ENCODE data around the gene HIC1.

HIC1 gene, protein sequence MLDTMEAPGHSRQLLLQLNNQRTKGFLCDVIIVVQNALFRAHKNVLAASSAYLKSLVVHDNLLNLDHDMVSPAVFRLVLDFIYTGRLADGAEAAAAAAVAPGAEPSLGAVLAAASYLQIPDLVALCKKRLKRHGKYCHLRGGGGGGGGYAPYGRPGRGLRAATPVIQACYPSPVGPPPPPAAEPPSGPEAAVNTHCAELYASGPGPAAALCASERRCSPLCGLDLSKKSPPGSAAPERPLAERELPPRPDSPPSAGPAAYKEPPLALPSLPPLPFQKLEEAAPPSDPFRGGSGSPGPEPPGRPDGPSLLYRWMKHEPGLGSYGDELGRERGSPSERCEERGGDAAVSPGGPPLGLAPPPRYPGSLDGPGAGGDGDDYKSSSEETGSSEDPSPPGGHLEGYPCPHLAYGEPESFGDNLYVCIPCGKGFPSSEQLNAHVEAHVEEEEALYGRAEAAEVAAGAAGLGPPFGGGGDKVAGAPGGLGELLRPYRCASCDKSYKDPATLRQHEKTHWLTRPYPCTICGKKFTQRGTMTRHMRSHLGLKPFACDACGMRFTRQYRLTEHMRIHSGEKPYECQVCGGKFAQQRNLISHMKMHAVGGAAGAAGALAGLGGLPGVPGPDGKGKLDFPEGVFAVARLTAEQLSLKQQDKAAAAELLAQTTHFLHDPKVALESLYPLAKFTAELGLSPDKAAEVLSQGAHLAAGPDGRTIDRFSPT

GRCh38 chr17:2054512-2055291, at the start of gene HIC1:
TSS of gene HIC1 (plus strand) at chr17:2055103. CDS start at chr17:2056691, 1,588 bp downstream.
- TF ChIP-seq GATA2 (IDR thresholded peaks at IDR 0.05; ENCODE audit: low read depth, low read length), result peak; percentile 74
- TF ChIP-seq GATA3 (IDR thresholded peaks at IDR 0.05; ENCODE audit: low read depth, low read length), result no peak

GRCh38 chr17:2008332-2009126, 46.4 kb upstream of the HIC1 start:
- TF ChIP-seq GATA2 (IDR thresholded peaks at IDR 0.05; ENCODE audit: low read depth, low read length) (no peak), GATA3 (IDR thresholded peaks at IDR 0.05; ENCODE audit: low read depth, low read length) (no peak)

- TF ChIP-seq GATA3 (IDR thresholded peaks at IDR 0.05; ENCODE audit: low read depth, low read length), result no peak
- TF ChIP-seq GATA2 (IDR thresholded peaks at IDR 0.05; ENCODE audit: low read depth, low read length), result no peak
Observed at GRCh38 chr17:2009737-2010136, 45.2 kb upstream of the HIC1 start.

DNA sequence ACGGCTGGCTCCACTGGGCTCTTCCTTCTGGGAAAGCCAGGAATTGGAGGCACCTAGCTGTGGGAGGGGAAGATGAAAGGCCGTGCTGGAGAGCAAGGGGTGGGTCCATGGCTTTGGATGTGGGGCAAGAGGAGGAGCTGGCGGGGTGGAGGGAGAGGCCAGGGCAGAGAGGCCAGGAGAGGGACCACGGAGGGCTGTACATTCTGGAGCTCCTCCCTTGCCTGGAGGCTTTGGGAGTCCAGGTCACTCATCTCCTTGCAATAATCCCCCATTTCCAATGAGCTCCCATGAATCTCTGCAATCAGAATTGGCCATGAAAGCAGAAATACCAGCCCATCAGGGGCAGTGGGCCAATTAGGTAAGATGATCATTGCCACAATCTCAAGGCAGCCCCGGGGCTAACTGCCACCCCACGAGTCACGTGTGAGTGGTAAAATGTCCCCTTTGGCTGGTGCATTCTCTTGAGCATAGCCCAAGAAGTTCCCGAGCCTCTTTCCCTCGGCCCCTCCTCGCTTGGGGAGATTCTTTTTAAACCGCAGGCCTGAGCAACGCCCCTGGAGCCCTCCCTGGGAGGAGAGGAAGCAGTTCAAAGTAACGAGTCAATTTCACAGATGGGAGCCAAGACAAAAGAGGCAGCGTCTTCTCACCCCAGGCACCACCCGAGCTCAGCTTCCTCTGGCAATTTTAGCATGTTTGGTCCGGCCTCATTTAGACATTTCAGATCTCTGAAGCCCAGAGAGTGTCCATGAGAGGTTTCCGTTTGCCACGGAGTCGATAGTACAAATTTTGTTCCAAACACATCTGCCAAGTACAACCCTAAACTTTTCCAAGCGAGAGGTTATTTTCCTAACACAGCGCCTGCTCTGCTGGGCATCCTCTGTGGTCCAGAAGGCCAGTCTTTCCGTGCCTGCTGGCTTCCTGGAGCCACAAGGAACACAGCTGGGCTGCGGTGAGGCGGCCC, 43.2 kb upstream of the HIC1 start:
- TF ChIP-seq GATA2 (IDR thresholded peaks at IDR 0.05; ENCODE audit: low read depth, low read length) (no peak), GATA3 (IDR thresholded peaks at IDR 0.05; ENCODE audit: low read depth, low read length) (no peak)

- TF ChIP-seq GATA3 (IDR thresholded peaks at IDR 0.05; ENCODE audit: low read depth, low read length), result no peak
- no peak for TF ChIP-seq GATA2 (IDR thresholded peaks at IDR 0.05; ENCODE audit: low read depth, low read length)
Observed at GRCh38 chr17:2012499-2012898, 42.4 kb upstream of the HIC1 start.

- no peak for TF ChIP-seq GATA3 (IDR thresholded peaks at IDR 0.05; ENCODE audit: low read depth, low read length)
- TF ChIP-seq GATA2 (IDR thresholded peaks at IDR 0.05; ENCODE audit: low read depth, low read length), result no peak
Observed at GRCh38 chr17:2013994-2014317, 40.9 kb upstream of the HIC1 start.

DNA sequence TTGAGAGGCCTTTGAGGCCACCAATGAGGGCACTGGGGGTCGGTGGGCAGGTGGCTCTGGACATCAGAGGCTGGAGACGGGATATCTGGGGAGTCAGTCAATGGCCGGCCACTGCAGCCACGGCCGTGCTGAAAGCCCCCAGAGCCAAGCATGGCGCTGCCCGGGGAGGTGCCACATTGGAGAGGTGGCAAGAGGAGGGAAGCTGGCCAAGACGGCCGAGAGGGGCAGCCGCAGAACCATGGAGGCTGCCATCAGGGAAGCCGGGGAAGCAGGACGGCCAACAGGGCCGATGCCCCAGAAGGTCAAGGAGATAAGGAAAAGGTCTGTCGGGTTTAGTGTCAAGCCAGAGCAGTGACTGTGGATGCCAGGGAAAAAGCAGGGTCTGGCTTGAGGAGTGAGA, 39.6 kb upstream of the HIC1 start:
- TF ChIP-seq GATA2 (IDR thresholded peaks at IDR 0.05; ENCODE audit: low read depth, low read length) (no peak), GATA3 (IDR thresholded peaks at IDR 0.05; ENCODE audit: low read depth, low read length) (no peak)

- no peak for TF ChIP-seq GATA2 (IDR thresholded peaks at IDR 0.05; ENCODE audit: low read depth, low read length)
- no peak for TF ChIP-seq GATA3 (IDR thresholded peaks at IDR 0.05; ENCODE audit: low read depth, low read length)
Observed at GRCh38 chr17:2016494-2016893, 38.4 kb upstream of the HIC1 start.

- no peak for TF ChIP-seq GATA2 (IDR thresholded peaks at IDR 0.05; ENCODE audit: low read depth, low read length)
- TF ChIP-seq GATA3 (IDR thresholded peaks at IDR 0.05; ENCODE audit: low read depth, low read length), result no peak
Observed at GRCh38 chr17:2017274-2017941, 37.5 kb upstream of the HIC1 start.

- TF ChIP-seq GATA3 (IDR thresholded peaks at IDR 0.05; ENCODE audit: low read depth, low read length) (no peak), GATA2 (IDR thresholded peaks at IDR 0.05; ENCODE audit: low read depth, low read length) (no peak)
Observed at GRCh38 chr17:2018716-2019510, 36.0 kb upstream of the HIC1 start.

DNA sequence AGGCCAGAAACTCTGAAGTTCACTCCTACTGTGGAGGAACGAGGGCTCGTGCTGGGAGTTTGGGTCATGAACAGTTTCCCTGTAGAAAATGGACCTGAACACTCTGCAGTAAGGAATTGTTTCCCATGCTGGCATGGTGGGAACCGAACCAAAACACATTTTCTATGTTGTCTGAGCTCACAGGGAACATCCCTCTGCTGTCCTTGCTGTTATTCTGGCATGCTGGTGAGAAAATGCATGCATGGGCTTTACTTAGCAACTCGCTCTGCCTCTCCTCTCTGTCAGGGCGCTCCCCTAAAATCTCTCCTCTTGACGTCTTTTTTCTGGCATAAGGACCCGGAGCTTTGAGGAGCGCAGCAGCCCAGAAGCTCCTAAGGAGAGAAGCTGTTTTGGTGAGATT, 35.2 kb upstream of the HIC1 start:
- TF ChIP-seq GATA3 (IDR thresholded peaks at IDR 0.05; ENCODE audit: low read depth, low read length) (no peak), GATA2 (IDR thresholded peaks at IDR 0.05; ENCODE audit: low read depth, low read length) (no peak)

All from SH-SY5Y (cell line).